ENCODE data around the gene NDUFS2. TPM values are rescaled to one million over a fixed set of nuclear protein-coding genes. Genes with fewer than 3 reads are reported as not detected.
A peak's percentile ranks its signal among the peaks of the same experiment; 100 is the strongest.

The NDUFS2 gene
- total and polyA plus RNA-seq, 5 donors from 2014 or later, result 67.5 to 128 (median 110) TPM

DNA sequence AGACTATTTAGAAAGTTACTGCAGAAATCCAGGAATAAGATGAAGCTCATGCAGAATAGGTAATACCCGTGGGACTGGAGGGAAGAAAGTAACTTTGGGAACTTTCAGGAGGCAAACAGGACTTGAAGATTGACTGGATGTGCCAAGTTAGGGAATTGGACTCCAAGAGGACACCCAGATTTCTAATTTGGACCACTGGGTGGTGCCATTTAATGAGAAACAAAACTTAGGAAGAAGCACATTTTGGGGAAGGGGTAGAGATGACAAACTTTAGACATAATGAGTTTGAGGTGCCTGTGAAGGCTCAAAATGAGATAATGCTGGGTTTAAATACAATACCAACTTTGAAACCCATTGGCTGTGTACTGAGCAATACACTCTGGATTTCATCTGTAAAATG lies 21.5 kb upstream of the NDUFS2 start:
- Mint-ChIP-seq H3K27me3 (peaks cover 6% of the 10 kb centered on the region), H3K9me3 (peaks cover 0 to 3% (median 0%) of the 10 kb centered on the region in 7 donors), H3K36me3 (peaks cover 2% of the 10 kb centered on the region), H3K27ac (peak overlapping the region; percentile 85 to 99 (median 95)), H3K4me3 (peak overlapping the region; percentile 23 to 70 (median 54)), H3K4me1 (peaks cover 11 to 86% (median 62%) of the 10 kb centered on the region in 4 donors)
- Histone ChIP-seq H3K4me1 (ENCODE audit: control insufficient read depth, insufficient read depth, low read length, poor library complexity, severe bottlenecking) (peaks cover 80% of the 10 kb centered on the region), H3K36me3 (ENCODE audit: control insufficient read depth, insufficient read depth, low read length) (peaks cover 4% of the 10 kb centered on the region), H3K27me3 (ENCODE audit: control insufficient read depth, insufficient read depth, low read length) (no peaks in the 10 kb centered on the region), H3K9me3 (ENCODE audit: control insufficient read depth in 2 of 2, low read length in 2 of 2) (no peaks in the 10 kb centered on the region), H3K4me3 (ENCODE audit: low read depth, low read length) (peak overlapping the region; percentile 32), H3K27ac (ENCODE audit: insufficient read depth, low read length, poor library complexity, severe bottlenecking) (peak overlapping the region; percentile 80)
- DNase-seq, result peak in 1 of 3 donors; percentile 57
- ATAC-seq (ENCODE audit: low read depth in 2 of 2), result no peak

- peak; percentile 19 to 94 (median 76) for DNase-seq
Observed at GRCh38 chr1:161182214-161182613, 20.0 kb upstream of the NDUFS2 start.

DNA sequence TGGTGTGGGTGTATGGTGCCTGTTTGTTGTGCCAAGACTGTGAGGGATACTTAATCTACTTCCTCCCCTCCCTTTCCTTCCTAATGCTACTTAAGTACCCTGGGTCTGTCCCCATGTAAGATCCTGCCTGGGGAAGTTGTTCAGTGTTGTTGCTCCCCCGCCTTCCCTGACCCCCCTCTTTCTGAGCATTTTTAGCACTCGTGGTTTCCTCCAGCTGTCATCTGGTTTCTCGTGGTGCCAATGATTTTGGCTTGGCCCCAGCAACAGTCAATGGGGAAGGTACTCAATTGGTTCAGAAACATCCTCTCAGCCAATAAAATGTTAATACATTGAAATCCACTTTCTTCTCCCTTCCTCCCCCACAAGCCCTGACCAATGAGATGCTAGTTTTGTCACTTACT lies 16.9 kb upstream of the NDUFS2 start:
- Histone ChIP-seq H3K27ac (ENCODE audit: insufficient read depth, low read length, poor library complexity, severe bottlenecking) (peak overlapping the region; percentile 80), H3K4me3 (ENCODE audit: low read depth, low read length) (peak overlapping the region; percentile 65), H3K27me3 (ENCODE audit: control insufficient read depth, insufficient read depth, low read length) (no peaks in the 10 kb centered on the region), H3K36me3 (ENCODE audit: control insufficient read depth, insufficient read depth, low read length) (no peaks in the 10 kb centered on the region), H3K4me1 (ENCODE audit: control insufficient read depth, insufficient read depth, low read length, poor library complexity, severe bottlenecking) (peaks cover 89% of the 10 kb centered on the region), H3K9me3 (ENCODE audit: control insufficient read depth in 2 of 2, low read length in 2 of 2) (no peaks in the 10 kb centered on the region)
- ATAC-seq (ENCODE audit: low read depth in 2 of 2), result peak; percentile 66 to 70
- Mint-ChIP-seq H3K4me3 (peak overlapping the region; percentile 82 to 89 (median 88)), H3K9me3 (peaks cover 0 to 1% (median 0%) of the 10 kb centered on the region in 7 donors), H3K27me3 (no peaks in the 10 kb centered on the region), H3K27ac (peak overlapping the region; percentile 94 to 97 (median 95)), H3K4me1 (peaks cover 17 to 85% (median 57%) of the 10 kb centered on the region in 4 donors), H3K36me3 (no peaks in the 10 kb centered on the region)
- DNase-seq, result peak; percentile 68 to 95 (median 87)

More at GRCh38 chr1:161182214-161182613, 20.0 kb upstream of the NDUFS2 start:
- no peaks in the 10 kb centered on the region for H3K36me3 Mint-ChIP-seq
- H3K27me3 Mint-ChIP-seq, result no peaks in the 10 kb centered on the region
- Histone ChIP-seq H3K27me3 (ENCODE audit: control insufficient read depth, insufficient read depth, low read length) (no peaks in the 10 kb centered on the region), H3K36me3 (ENCODE audit: control insufficient read depth, insufficient read depth, low read length) (no peaks in the 10 kb centered on the region), H3K4me3 (ENCODE audit: low read depth, low read length) (peak overlapping the region; percentile 68), H3K4me1 (ENCODE audit: control insufficient read depth, insufficient read depth, low read length, poor library complexity, severe bottlenecking) (peaks cover 82% of the 10 kb centered on the region), H3K27ac (ENCODE audit: insufficient read depth, low read length, poor library complexity, severe bottlenecking) (peak overlapping the region; percentile 80), H3K9me3 (ENCODE audit: control insufficient read depth in 2 of 2, low read length in 2 of 2) (no peaks in the 10 kb centered on the region)
- H3K9me3 Mint-ChIP-seq, result peaks cover 0 to 1% (median 0%) of the 10 kb centered on the region in 7 donors
- ATAC-seq (ENCODE audit: low read depth in 2 of 2), result peak; percentile 71 to 76
- H3K4me3 Mint-ChIP-seq, result peak overlapping the region; percentile 63 to 93 (median 80)
- H3K27ac Mint-ChIP-seq, result peak overlapping the region; percentile 95 to 99 (median 96)
- peaks cover 17 to 86% (median 60%) of the 10 kb centered on the region in 4 donors for H3K4me1 Mint-ChIP-seq

GRCh38 chr1:161185732-161186311 lies 16.3 kb upstream of the NDUFS2 start:
- DNase-seq (peak in 1 of 3 donors; percentile 55), ATAC-seq (ENCODE audit: low read depth in 2 of 2) (no peak)
- Mint-ChIP-seq H3K4me3 (peak overlapping the region; percentile 82 to 89 (median 88)), H3K27ac (peak overlapping the region; percentile 94 to 97 (median 95)), H3K36me3 (no peaks in the 10 kb centered on the region), H3K4me1 (peaks cover 17 to 79% (median 52%) of the 10 kb centered on the region in 4 donors), H3K9me3 (peaks cover 0 to 1% (median 0%) of the 10 kb centered on the region in 7 donors), H3K27me3 (no peaks in the 10 kb centered on the region)
- Histone ChIP-seq H3K4me3 (ENCODE audit: low read depth, low read length) (peak overlapping the region; percentile 65), H3K27me3 (ENCODE audit: control insufficient read depth, insufficient read depth, low read length) (no peaks in the 10 kb centered on the region), H3K27ac (ENCODE audit: insufficient read depth, low read length, poor library complexity, severe bottlenecking) (peak overlapping the region; percentile 80), H3K36me3 (ENCODE audit: control insufficient read depth, insufficient read depth, low read length) (no peaks in the 10 kb centered on the region), H3K4me1 (ENCODE audit: control insufficient read depth, insufficient read depth, low read length, poor library complexity, severe bottlenecking) (peaks cover 87% of the 10 kb centered on the region), H3K9me3 (ENCODE audit: control insufficient read depth in 2 of 2, low read length in 2 of 2) (no peaks in the 10 kb centered on the region)

- no peaks in the 10 kb centered on the region for H3K27me3 ChIP-seq (ENCODE audit: control insufficient read depth, insufficient read depth, low read length)
- H3K9me3 ChIP-seq (ENCODE audit: control insufficient read depth in 2 of 2, low read length in 2 of 2), result no peaks in the 10 kb centered on the region
- H3K36me3 ChIP-seq (ENCODE audit: control insufficient read depth, insufficient read depth, low read length), result no peaks in the 10 kb centered on the region
- H3K27me3 Mint-ChIP-seq, result no peaks in the 10 kb centered on the region
- no peak for DNase-seq
- peaks cover 0 to under 1% (median 0%) of the 10 kb centered on the region in 7 donors for H3K9me3 Mint-ChIP-seq
- no peaks in the 10 kb centered on the region for H3K36me3 Mint-ChIP-seq
- H3K27ac ChIP-seq (ENCODE audit: insufficient read depth, low read length, poor library complexity, severe bottlenecking), result peak overlapping the region; percentile 80
- peaks cover 15 to 74% (median 47%) of the 10 kb centered on the region in 4 donors for H3K4me1 Mint-ChIP-seq
- peak overlapping the region in 3 of 4 donors; percentile 39 to 89 (median 45) for H3K4me3 Mint-ChIP-seq
- peak overlapping the region; percentile 94 to 97 (median 95) for H3K27ac Mint-ChIP-seq
- ATAC-seq (ENCODE audit: low read depth in 2 of 2), result no peak
- H3K4me3 ChIP-seq (ENCODE audit: low read depth, low read length), result peak overlapping the region; percentile 34
- peaks cover 81% of the 10 kb centered on the region for H3K4me1 ChIP-seq (ENCODE audit: control insufficient read depth, insufficient read depth, low read length, poor library complexity, severe bottlenecking)
Observed at GRCh38 chr1:161187311-161187710, 14.9 kb upstream of the NDUFS2 start.

DNA sequence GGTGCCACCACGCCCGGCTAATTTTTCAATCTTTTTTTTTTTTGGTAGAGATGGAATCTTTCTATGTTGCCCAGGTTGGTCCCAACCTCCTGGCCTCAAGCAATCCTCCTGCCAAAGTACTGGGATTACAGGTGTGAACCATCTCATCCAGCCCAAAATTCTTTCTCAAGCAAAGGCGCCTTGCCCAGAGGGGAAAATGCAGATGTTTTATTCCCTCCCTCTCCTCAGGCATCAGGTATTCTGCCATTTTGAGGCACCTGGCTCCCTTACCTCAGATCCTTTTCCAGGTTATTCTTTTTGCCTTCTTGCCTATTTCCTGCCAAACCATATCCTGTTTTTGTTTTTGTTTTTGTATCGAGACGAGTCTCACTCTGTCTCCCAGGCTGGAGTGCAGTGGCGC lies 13.8 kb upstream of the NDUFS2 start:
- H3K36me3 ChIP-seq (ENCODE audit: control insufficient read depth, insufficient read depth, low read length), result no peaks in the 10 kb centered on the region
- H3K27ac ChIP-seq (ENCODE audit: insufficient read depth, low read length, poor library complexity, severe bottlenecking), result peak overlapping the region; percentile 80
- Mint-ChIP-seq H3K4me1 (peaks cover 17 to 74% (median 47%) of the 10 kb centered on the region in 4 donors), H3K27ac (peak overlapping the region; percentile 80 to 98 (median 92)), H3K4me3 (peak overlapping the region in 2 of 4 donors; percentile 48 to 55), H3K9me3 (no peaks in the 10 kb centered on the region), H3K36me3 (peaks cover 3% of the 10 kb centered on the region), H3K27me3 (no peaks in the 10 kb centered on the region)
- DNase-seq (no peak), ATAC-seq (ENCODE audit: low read depth in 2 of 2) (no peak)
- peaks cover 78% of the 10 kb centered on the region for H3K4me1 ChIP-seq (ENCODE audit: control insufficient read depth, insufficient read depth, low read length, poor library complexity, severe bottlenecking)
- H3K27me3 ChIP-seq (ENCODE audit: control insufficient read depth, insufficient read depth, low read length), result no peaks in the 10 kb centered on the region
- H3K9me3 ChIP-seq (ENCODE audit: control insufficient read depth in 2 of 2, low read length in 2 of 2), result no peaks in the 10 kb centered on the region
- no peak overlapping the region for H3K4me3 ChIP-seq (ENCODE audit: low read depth, low read length)

- H3K9me3 ChIP-seq (ENCODE audit: control insufficient read depth in 2 of 2, low read length in 2 of 2), result no peaks in the 10 kb centered on the region
- H3K9me3 Mint-ChIP-seq, result no peaks in the 10 kb centered on the region
- H3K4me1 ChIP-seq (ENCODE audit: control insufficient read depth, insufficient read depth, low read length, poor library complexity, severe bottlenecking), result peaks cover 71% of the 10 kb centered on the region
- no peak overlapping the region for H3K4me3 ChIP-seq (ENCODE audit: low read depth, low read length)
- H3K27ac ChIP-seq (ENCODE audit: insufficient read depth, low read length, poor library complexity, severe bottlenecking), result peak overlapping the region; percentile 80
- H3K36me3 Mint-ChIP-seq, result peaks cover 3% of the 10 kb centered on the region
- peak overlapping the region in 1 of 4 donors; percentile 48 for H3K4me3 Mint-ChIP-seq
- ATAC-seq (ENCODE audit: low read depth in 2 of 2) (no peak), DNase-seq (no peak)
- peak overlapping the region; percentile 60 to 92 (median 78) for H3K27ac Mint-ChIP-seq
- H3K27me3 ChIP-seq (ENCODE audit: control insufficient read depth, insufficient read depth, low read length), result no peaks in the 10 kb centered on the region
- H3K36me3 ChIP-seq (ENCODE audit: control insufficient read depth, insufficient read depth, low read length), result no peaks in the 10 kb centered on the region
- H3K27me3 Mint-ChIP-seq, result no peaks in the 10 kb centered on the region
- H3K4me1 Mint-ChIP-seq, result peaks cover 17 to 68% (median 44%) of the 10 kb centered on the region in 4 donors
Observed at GRCh38 chr1:161189036-161189435, 13.1 kb upstream of the NDUFS2 start.
